Naive thymus-derived CD4-positive, alpha-beta T cell (primary cell): ENCODE data around the gene ENTPD6. TPM values are rescaled to one million over a fixed set of nuclear protein-coding genes. Genes with fewer than 3 reads are reported as not detected.
A peak's percentile ranks its signal among the peaks of the same experiment; 100 is the strongest.

ENCODE experiments used
- ATAC-seq: fragments of 150-1000 bp; cut with Tn5 transposase; 2 replicates; pipeline ENCODE4 v1.10.0; 2021; ENCODE audit warnings: mild to moderate bottlenecking, moderate library complexity
- CTCF ChIA-PET: fragments of 350-600 bp; sonication (Branson Sonifier 250); formaldehyde crosslinking; loops from one replicate; lab custom pipeline; 2021; ENCODE audit warnings: antibody characterized with exemption; lab: Charles Lee
- POLR2A ChIA-PET: fragments of 350-600 bp; sonication (Branson Sonifier 250); formaldehyde crosslinking; loops from one replicate; lab custom pipeline; 2021; ENCODE audit warnings: antibody characterized with exemption, inconsistent platforms; lab: Charles Lee
- DNase-seq, 9 donors: peaks; one replicate each; pipeline versions ENCODE4 v3.0.0 to v3.0.0-alpha.2; 2020 to 2022; ENCODE audit warnings: mixed read lengths in 1 of 9
- H3K27ac ChIP-seq: one replicate; pipeline ENCODE4 v1.7.0; 2013; ENCODE audit warnings: mild to moderate bottlenecking, low read depth, low read length, moderate library complexity
- H3K27me3 ChIP-seq, 2 donors: one replicate each; pipeline ENCODE4 v1.7.0; 2013; ENCODE audit warnings: low read length in 2 of 2, mild to moderate bottlenecking in 2 of 2, moderate library complexity in 2 of 2; ENCODE audit not compliant: control insufficient read depth in 2 of 2, insufficient read depth in 2 of 2
- H3K36me3 ChIP-seq, 3 experiments: 1 replicate in 2 of 3; 2 replicates in 1 of 3; pipeline ENCODE4 v1.7.0; 2013; ENCODE audit warnings: low read length in 3 of 3, mild to moderate bottlenecking in 3 of 3, moderate library complexity in 1 of 3; ENCODE audit not compliant: insufficient read depth in 3 of 3, control insufficient read depth in 2 of 3
- H3K4me1 ChIP-seq, 2 donors: one replicate each; pipeline ENCODE4 v1.7.0; 2013; ENCODE audit warnings: low read length in 2 of 2, mild to moderate bottlenecking in 2 of 2, moderate library complexity in 1 of 2; ENCODE audit not compliant: control insufficient read depth in 2 of 2, insufficient read depth in 2 of 2
- H3K4me3 ChIP-seq: 2 replicates; pipeline ENCODE4 v1.7.0; 2013; ENCODE audit warnings: mild to moderate bottlenecking, low read length
- H3K9me3 ChIP-seq, 3 experiments: 1 replicate in 2 of 3; 2 replicates in 1 of 3; pipeline ENCODE4 v1.7.0; 2013; ENCODE audit warnings: low read length in 3 of 3; ENCODE audit not compliant: control insufficient read depth in 2 of 3
- H3K27ac Mint-ChIP-seq, 9 donors: one replicate each; pipeline ENCODE4 v1.8.0; 2020 to 2022; ENCODE audit warnings: mixed read lengths in 9 of 9, mild to moderate bottlenecking in 8 of 9, moderate library complexity in 5 of 9, inconsistent platforms in 2 of 9
- H3K27me3 Mint-ChIP-seq, 5 donors: one replicate each; pipeline ENCODE4 v1.8.0; 2021 to 2022; ENCODE audit warnings: mixed read lengths in 5 of 5, mild to moderate bottlenecking in 1 of 5
- H3K36me3 Mint-ChIP-seq, 5 donors: one replicate each; pipeline ENCODE4 v1.8.0; 2020 to 2022; ENCODE audit warnings: mixed read lengths in 5 of 5, mild to moderate bottlenecking in 3 of 5, inconsistent platforms in 1 of 5
- H3K4me1 Mint-ChIP-seq, 7 donors: one replicate each; pipeline ENCODE4 v1.8.0; 2020 to 2022; ENCODE audit warnings: mixed read lengths in 7 of 7, mild to moderate bottlenecking in 3 of 7, inconsistent platforms in 1 of 7
- H3K4me3 Mint-ChIP-seq, 10 donors: one replicate each; pipeline ENCODE4 v1.8.0; 2020 to 2022; ENCODE audit warnings: mild to moderate bottlenecking in 10 of 10, mixed read lengths in 10 of 10, moderate library complexity in 6 of 10, inconsistent platforms in 2 of 10
- H3K9me3 Mint-ChIP-seq, 11 donors: one replicate each; pipeline ENCODE4 v1.8.0; 2020 to 2022; ENCODE audit warnings: mixed read lengths in 11 of 11, mild to moderate bottlenecking in 4 of 11, inconsistent platforms in 1 of 11, moderate library complexity in 1 of 11
- intact Hi-C, 2 donors: fragments of 100-400 bp; cut with micrococcal nuclease; formaldehyde crosslinking; loops; one replicate each; pipeline ENCODE4 v1.15.1; 2023
- polyA plus RNA-seq, 2 donors: library from polyadenylated mRNA; unstranded; fragments of 300-500 nt; fragmentation: Illumina TruSeq; gene quantifications; one replicate each; pipeline ENCODE4 v1.2.3, GENCODE V29; 2021
- total RNA-seq, 6 experiments: library from RNA in 5 of 6; stranded (reverse) in 5 of 6; gene quantifications; 1 replicate in 5 of 6; 2 replicates in 1 of 6; pipeline ENCODE4 v1.2.3 and lab custom pipeline; 2021 to 2026

The ENTPD6 gene
- total and polyA plus RNA-seq, 7 experiments from 2014 or later: 41.1 to 108 (median 68.6) TPM

DNA sequence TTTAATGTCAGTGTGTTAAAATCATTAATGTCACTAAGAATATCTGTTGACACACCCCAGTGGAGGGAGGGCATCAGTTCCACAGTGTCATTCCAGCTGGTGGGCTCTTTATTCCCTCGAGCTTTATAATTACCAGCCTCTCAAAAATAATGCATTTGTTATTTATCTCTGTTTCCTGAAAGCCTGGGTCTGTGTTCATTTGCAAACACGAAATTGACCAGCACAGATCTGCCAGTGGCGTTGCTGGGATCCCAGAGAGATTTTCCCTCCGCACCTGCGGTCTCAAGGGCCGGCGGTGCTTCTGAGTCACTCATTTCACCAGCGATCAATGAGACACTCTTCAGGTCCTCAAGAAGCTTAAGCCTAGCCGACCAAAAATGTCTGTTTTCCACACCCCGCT, 46.7 kb downstream of the ENTPD6 start:
- ChIA-PET POLR2A (no interaction called here), CTCF (no interaction called here)
- H3K27me3 ChIP-seq: no peaks in the 10 kb centered on the region
- peaks cover 4 to 7% of the 10 kb centered on the region in 2 donors for H3K4me1 ChIP-seq
- no peaks in the 10 kb centered on the region for H3K36me3 ChIP-seq
- no peaks in the 10 kb centered on the region for H3K9me3 ChIP-seq
- intact Hi-C loops: loop anchor here in 1 of 2 donors (10.0 kb wide), 1 partner anchor 1043 kb away; no protein-coding TSS in a partner anchor
- Mint-ChIP-seq H3K27ac (no peak overlapping the region), H3K27me3 (peaks cover 6 to 22% (median 14%) of the 10 kb centered on the region in 5 donors), H3K9me3 (peaks cover 0 to 8% (median 0%) of the 10 kb centered on the region in 11 donors), H3K4me3 (no peak overlapping the region), H3K4me1 (peaks cover 0 to 26% (median 10%) of the 10 kb centered on the region in 7 donors), H3K36me3 (no peaks in the 10 kb centered on the region)
- H3K27ac ChIP-seq: no peak overlapping the region
- H3K4me3 ChIP-seq: no peak overlapping the region
- ATAC-seq (no peak), DNase-seq (no peak)

DNA sequence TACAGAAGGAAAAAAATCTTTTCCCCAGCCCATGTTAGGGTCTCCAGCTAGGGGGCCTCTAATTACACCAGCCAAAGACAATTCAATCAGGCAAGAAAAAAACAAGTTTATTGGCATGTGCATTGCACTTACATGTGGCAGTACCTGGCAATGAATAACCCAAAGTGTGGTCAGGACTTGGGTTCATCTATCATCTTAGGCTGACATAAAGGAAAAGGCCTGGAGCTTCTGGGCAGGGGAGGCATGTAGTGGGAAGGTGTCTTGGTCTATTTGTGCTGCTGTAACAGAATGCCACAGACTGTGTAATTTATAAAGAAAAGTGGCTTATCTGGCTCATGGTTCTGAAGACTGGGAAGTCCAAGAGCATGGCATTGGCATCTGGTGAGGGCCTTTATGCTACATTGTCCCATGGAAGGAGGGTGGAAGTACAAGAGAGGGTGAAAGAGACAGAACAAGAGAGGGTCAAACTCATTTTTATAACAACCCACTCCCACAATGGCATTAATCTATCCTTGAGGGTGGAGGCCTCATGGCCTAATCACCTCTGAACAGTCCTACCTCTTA, 48.0 kb downstream of the ENTPD6 start:
- DNase-seq (no peak), ATAC-seq (no peak)
- H3K27me3 ChIP-seq: no peaks in the 10 kb centered on the region
- peaks cover 0 to 14% (median 10%) of the 10 kb centered on the region in 7 donors for H3K4me1 Mint-ChIP-seq
- H3K4me1 ChIP-seq: peaks cover 5 to 7% of the 10 kb centered on the region in 2 donors
- H3K9me3 ChIP-seq: no peaks in the 10 kb centered on the region
- peaks cover 0 to 3% (median 0%) of the 10 kb centered on the region in 3 experiments for H3K36me3 ChIP-seq
- peaks cover 0 to 21% (median 14%) of the 10 kb centered on the region in 5 donors for H3K27me3 Mint-ChIP-seq
- peaks cover 0 to 8% (median 2%) of the 10 kb centered on the region in 11 donors for H3K9me3 Mint-ChIP-seq
- POLR2A ChIA-PET: no interaction called here
- intact Hi-C loops: loop anchor here in 1 of 2 donors (10.0 kb wide), 1 partner anchor 1041 kb away; no protein-coding TSS in a partner anchor
- H3K36me3 Mint-ChIP-seq: no peaks in the 10 kb centered on the region
- no peak overlapping the region for H3K27ac Mint-ChIP-seq
- H3K4me3 Mint-ChIP-seq: no peak overlapping the region
- H3K4me3 ChIP-seq: no peak overlapping the region
- no peak overlapping the region for H3K27ac ChIP-seq
- CTCF ChIA-PET: no interaction called here

DNA sequence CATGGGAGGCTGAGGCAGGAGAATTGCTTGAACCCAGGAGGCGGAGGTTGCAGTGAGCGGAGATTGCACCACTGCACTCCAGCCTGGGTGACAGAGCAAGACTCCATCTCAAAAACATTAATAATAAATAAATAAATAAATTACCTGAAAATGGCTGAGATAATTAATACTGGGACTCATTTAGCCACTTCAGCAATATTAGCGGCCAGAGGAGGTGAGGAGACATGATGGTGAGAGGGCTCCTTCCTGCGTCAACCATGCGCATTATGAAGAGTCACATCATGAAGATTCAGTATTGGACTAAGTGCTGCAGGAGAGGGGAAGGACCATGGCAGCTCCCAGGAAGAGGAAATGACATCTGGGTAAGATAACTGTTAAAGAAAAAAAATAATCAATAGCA, 49.5 kb downstream of the ENTPD6 start:
- Mint-ChIP-seq H3K4me1 (peaks cover 10 to 28% (median 21%) of the 10 kb centered on the region in 7 donors), H3K9me3 (peaks cover 0 to 8% (median 2%) of the 10 kb centered on the region in 11 donors), H3K27ac (no peak overlapping the region), H3K27me3 (peaks cover 0 to 21% (median 14%) of the 10 kb centered on the region in 5 donors), H3K36me3 (no peaks in the 10 kb centered on the region), H3K4me3 (peak overlapping the region in 2 of 10 donors; percentile 21 to 67)
- H3K4me1 ChIP-seq: peaks cover 5 to 7% of the 10 kb centered on the region in 2 donors
- no peak overlapping the region for H3K4me3 ChIP-seq
- ChIA-PET CTCF (no interaction called here), POLR2A (interaction anchor here (6.8 kb wide), 1 partner anchor 14 kb away, joined by 55 read pairs; no protein-coding TSS in a partner anchor)
- no peaks in the 10 kb centered on the region for H3K27me3 ChIP-seq
- intact Hi-C loops: loop anchor here (5.0 to 10.0 kb wide), 8 partner anchors 52 to 1040 kb away; partner anchors contain the start of genes GINS1 (in 2 of the 2), NANP (in 2 of the 2), ZNF337 (in 2 of the 2) and ACSS1 (in 1 of the 2)
- no peak overlapping the region for H3K27ac ChIP-seq
- peaks cover 0 to 3% (median 0%) of the 10 kb centered on the region in 3 experiments for H3K36me3 ChIP-seq
- ATAC-seq: no peak
- H3K9me3 ChIP-seq: no peaks in the 10 kb centered on the region
- no peak for DNase-seq

DNA sequence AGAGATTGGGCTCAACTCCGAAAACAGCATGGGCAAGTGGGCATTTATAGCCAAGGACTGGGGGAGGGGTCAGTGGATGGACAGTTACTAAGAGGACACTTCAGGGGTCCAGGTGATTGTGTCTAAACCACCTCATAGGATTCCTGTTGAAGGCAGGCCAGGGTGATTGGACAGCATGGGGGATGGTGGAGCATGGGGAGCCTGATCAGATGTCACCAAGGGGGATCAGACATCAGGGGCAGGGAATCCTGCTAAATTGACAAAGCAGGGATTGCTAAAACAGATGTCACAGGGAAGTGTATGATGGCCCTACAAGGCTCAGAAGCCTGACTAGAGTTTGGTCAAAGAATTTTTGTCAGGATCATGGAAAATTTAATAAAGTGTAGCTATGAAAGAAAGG, 49.9 kb downstream of the ENTPD6 start:
- Histone ChIP-seq H3K27ac (no peak overlapping the region), H3K9me3 (no peaks in the 10 kb centered on the region), H3K4me3 (no peak overlapping the region), H3K4me1 (peaks cover 5 to 7% of the 10 kb centered on the region in 2 donors), H3K36me3 (peaks cover 0 to 3% (median 0%) of the 10 kb centered on the region in 3 experiments), H3K27me3 (no peaks in the 10 kb centered on the region)
- DNase-seq (no peak), ATAC-seq (no peak)
- H3K27me3 Mint-ChIP-seq: peaks cover 0 to 21% (median 14%) of the 10 kb centered on the region in 5 donors
- peaks cover 11 to 33% (median 26%) of the 10 kb centered on the region in 7 donors for H3K4me1 Mint-ChIP-seq
- peaks cover 0 to 8% (median 2%) of the 10 kb centered on the region in 11 donors for H3K9me3 Mint-ChIP-seq
- CTCF ChIA-PET: interaction anchor here (0.6 kb wide), 2 partner anchors 57 to 60 kb away, joined by 3 read pairs; no protein-coding TSS in a partner anchor
- intact Hi-C loops: loop anchor here (5.0 to 10.0 kb wide), 8 partner anchors 52 to 1039 kb away; partner anchors contain the start of genes GINS1 (in 2 of the 2), NANP (in 2 of the 2), ZNF337 (in 2 of the 2) and ACSS1 (in 1 of the 2)
- peak overlapping the region in 1 of 9 donors; percentile 3 for H3K27ac Mint-ChIP-seq
- POLR2A ChIA-PET: interaction anchor here (4.0 to 6.8 kb wide), 2 partner anchors 13 to 50 kb away, joined by 25 to 55 read pairs; partner anchors contain the start of gene ENTPD6
- peak overlapping the region in 3 of 10 donors; percentile 9 to 67 (median 21) for H3K4me3 Mint-ChIP-seq
- no peaks in the 10 kb centered on the region for H3K36me3 Mint-ChIP-seq

DNA sequence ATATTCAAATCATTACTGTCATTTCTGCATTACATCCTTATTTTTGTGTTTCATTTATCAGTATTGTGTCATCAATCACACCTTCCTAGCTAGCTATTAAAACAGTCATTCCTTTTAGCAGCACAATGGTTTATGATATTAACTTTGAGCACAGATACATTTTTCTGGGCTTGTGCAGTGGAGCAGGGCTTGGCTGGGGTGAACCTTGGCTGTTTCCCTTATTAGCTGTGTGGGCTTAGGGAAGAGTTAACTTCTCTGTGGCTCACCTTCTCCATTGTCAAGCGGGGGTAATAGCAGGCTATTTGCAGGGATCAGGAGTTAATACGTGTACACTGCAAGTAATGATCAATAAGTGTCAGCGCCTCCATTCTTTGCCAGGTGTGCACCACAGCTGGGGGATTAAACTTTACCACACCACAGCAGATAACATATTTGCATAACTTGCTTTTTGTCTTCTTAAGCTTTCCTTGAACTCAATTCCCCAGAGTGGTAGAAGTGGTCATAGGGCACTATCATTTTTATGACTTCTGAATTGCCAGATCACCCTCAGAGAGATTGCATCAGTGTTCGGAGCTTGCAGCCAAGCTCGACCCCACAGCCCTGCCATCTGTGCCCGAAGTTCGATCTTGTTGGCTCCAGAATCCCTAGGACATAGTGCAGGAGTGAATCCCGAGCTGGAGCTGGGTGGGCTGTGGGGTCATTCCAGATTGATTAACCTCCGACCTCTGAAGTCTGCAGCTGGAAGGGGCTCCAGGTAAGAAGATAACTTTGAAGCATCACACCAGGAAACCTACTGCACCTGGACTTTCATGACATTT, 50.9 kb downstream of the ENTPD6 start:
- ChIA-PET POLR2A (interaction anchor here (0.8 to 6.8 kb wide), 4 partner anchors 12 to 930 kb away, joined by 3 to 55 read pairs (median 14); partner anchors contain the start of gene ENTPD6), CTCF (interaction anchor here (0.6 to 0.8 kb wide), 4 partner anchors 26 to 61 kb away, joined by 3 to 4 read pairs (median 3); no protein-coding TSS in a partner anchor)
- peaks cover 0 to 8% (median 2%) of the 10 kb centered on the region in 11 donors for H3K9me3 Mint-ChIP-seq
- Histone ChIP-seq H3K9me3 (no peaks in the 10 kb centered on the region), H3K4me1 (peaks cover 5 to 7% of the 10 kb centered on the region in 2 donors), H3K36me3 (peaks cover 0 to 3% (median 0%) of the 10 kb centered on the region in 3 experiments), H3K27me3 (no peaks in the 10 kb centered on the region), H3K4me3 (peak overlapping the region; percentile 93), H3K27ac (no peak overlapping the region)
- H3K4me1 Mint-ChIP-seq: peaks cover 16 to 42% (median 33%) of the 10 kb centered on the region in 7 donors
- no peak for ATAC-seq
- intact Hi-C loops: loop anchor here (5.0 to 10.0 kb wide), 8 partner anchors 51 to 1038 kb away; partner anchors contain the start of genes GINS1 (in 2 of the 2), NANP (in 2 of the 2), ZNF337 (in 2 of the 2) and ACSS1 (in 1 of the 2)
- peaks cover 0 to 21% (median 8%) of the 10 kb centered on the region in 5 donors for H3K27me3 Mint-ChIP-seq
- no peak for DNase-seq
- H3K36me3 Mint-ChIP-seq: peaks cover 0 to 4% (median 0%) of the 10 kb centered on the region in 5 donors
- peak overlapping the region; percentile 79 to 96 (median 91) for H3K4me3 Mint-ChIP-seq
- H3K27ac Mint-ChIP-seq: peak overlapping the region in 7 of 9 donors; percentile 5 to 84 (median 63)
